HG03460 (cell line): ENCODE data around the gene MTHFS.
"Not testable (repeated sequence)": the region's sequence is repeated elsewhere in the genome, so short reads cannot be mapped to it uniquely, and the experiment has no call there.

Experiments
- ATAC-seq: cut with Tn5 transposase; IDR thresholded peaks from one replicate; pipeline ENCODE4 v1.9.1; 2021; ENCODE audit not compliant: unreplicated experiment

The MTHFS gene

GRCh38 chr15:79896634-79897379, at the start of gene MTHFS:
MTHFS (minus strand) TSS chr15:79897014; CDS start chr15:79896988, 26 bp downstream.
- ATAC-seq = peak; percentile 63

- no peak for ATAC-seq
These were observed 47.8 kb upstream of the MTHFS start for GRCh38 chr15:79944622-79945021.

DNA sequence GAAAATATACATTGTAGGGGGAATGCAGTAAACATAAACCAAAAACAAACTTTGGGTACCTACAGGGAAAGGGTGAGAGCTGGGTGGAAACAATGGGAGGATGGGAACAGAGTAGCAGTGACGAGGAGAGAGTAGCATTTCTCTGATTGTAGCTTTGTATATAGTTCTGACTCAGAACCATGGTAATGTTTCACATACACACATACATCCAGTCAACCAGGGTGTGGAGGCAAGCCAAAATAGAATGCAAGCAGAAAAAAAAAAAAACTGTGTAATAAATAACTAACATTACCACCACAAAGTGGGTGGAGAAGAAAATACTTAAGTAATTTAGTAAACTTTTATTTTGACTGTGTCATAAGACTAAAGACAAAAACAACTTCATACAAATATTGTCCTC, 47.0 kb upstream of the MTHFS start:
- peak; percentile 84 for ATAC-seq

DNA sequence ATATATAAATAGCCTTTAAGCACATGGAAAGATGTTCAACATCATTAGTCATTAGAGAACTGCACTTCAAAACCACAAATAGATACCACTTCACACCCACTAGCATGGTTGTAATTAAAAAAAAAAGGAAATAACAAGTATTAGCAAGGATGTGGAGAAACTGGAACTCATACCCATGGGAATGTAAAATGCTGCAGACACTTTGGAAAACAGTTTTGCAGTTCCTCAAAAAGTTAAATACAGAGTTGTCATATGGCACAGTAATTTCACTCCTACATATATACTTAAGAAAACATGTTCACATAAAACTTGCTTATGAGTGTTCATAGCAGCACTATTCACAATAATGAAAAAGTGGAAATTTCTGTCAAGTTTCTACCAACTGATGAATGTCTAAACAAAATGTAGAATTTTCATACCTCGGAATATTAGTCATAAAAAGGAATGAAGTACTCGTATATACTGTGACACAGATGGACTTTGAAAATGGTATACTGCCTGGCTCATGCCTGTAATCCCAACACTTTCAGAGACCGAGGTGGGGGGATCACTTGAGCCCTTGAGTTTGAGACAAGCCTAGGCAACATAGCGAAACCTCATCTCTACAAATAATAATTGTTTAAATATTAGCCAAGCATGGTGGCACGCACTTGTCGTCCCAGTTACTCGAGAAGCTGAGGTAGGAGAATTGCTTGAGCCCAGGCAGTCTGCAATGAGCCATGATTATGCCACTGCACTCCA, 46.1 kb upstream of the MTHFS start:
- no peak for ATAC-seq

GRCh38 chr15:79939399-79939798, 42.6 kb upstream of the MTHFS start:
- ATAC-seq = no peak

DNA sequence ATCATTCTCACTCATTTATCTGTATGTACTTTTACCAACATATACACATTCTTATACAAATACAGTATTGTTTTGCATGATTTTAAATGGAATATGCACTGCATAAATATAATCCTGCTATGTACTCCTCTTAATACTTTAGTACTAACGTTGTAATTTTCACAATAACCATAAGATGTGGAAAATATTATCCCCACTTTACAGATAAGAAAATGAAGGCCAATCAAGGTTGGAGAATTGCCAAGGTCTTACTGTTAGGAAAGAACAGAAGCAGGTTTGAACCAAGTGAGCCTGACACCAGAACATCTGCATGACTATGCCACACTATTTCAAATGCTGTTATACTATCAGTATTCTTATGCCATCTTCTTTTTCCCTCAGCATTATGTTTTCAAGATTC, 41.3 kb upstream of the MTHFS start:
- ATAC-seq = no peak

GRCh38 chr15:79935556-79936201, 38.9 kb upstream of the MTHFS start:
- ATAC-seq = not testable (repeated sequence)

- no peak for ATAC-seq
These were observed 36.4 kb upstream of the MTHFS start for GRCh38 chr15:79933231-79933630.

- no peak for ATAC-seq
These were observed 35.6 kb upstream of the MTHFS start for GRCh38 chr15:79932447-79932846.

DNA sequence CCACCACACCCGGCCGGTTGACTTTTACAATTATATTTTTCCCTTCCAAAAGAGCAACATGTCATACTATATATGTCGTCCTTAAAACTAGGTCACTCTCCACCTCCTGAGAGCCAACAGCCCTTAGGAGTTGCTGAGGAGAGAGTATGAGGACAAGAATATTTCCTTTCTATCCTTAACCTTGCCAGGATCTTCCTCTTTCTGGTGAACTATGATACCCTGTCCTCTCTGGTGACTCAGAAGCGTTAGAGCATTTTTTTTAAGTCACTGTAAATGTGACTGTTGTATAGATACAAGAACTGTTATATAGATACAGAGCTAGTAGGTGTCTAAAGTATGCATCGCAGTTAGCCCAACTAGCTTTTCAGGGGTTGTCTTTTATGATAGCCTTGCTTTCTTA, 33.7 kb upstream of the MTHFS start:
- ATAC-seq = no peak

GRCh38 chr15:79929412-79929811, 32.6 kb upstream of the MTHFS start:
- no peak for ATAC-seq

DNA sequence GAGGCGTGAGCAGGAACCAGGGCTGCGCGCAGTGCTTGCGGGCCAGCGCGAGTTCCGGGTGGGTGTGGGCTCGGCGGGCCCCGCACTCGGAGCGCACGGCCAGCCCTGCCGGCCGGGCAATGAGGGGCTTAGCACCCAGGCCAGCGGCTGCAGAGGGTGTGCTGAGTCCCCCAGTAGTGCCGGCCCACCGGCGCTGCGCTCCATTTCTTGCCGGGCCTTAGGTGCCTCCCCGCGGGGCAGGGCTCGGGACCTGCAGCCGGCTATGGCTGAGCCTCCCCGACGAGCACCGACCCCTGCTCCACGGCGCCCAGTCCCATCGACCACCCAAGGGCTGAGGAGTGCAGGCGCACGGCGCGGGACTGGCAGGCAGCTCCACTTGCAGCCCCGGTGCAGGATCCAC, 29.3 kb upstream of the MTHFS start:
- ATAC-seq = not testable (repeated sequence)

- no peak for ATAC-seq
These were observed 27.6 kb upstream of the MTHFS start for GRCh38 chr15:79924379-79924778.

- ATAC-seq = peak; percentile 97
These were observed 26.8 kb upstream of the MTHFS start for GRCh38 chr15:79923515-79924169.

DNA sequence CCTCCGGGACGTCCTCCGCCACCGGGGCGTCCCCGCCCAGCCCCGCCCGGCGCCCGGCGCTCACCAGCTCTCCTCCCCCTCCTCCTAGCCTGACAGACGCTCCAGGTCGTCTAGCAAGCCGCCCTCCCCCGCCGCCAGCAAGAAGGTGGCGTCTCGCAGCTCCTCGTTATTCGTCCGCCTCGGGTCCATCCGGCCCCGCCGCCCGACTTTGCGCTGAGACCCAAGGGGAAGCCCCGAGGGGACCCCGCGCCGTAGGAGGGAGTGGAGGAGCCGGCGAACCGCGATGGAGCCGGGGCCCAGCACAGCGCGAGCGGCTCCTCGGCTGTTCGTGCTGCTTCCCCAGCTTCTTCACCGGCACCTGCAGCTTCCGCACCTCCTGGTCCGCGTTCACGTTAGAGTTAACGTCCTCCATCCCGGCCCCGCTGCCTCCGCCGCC, 26.3 kb upstream of the MTHFS start:
- peak; percentile 35 for ATAC-seq

- ATAC-seq = no peak
These were observed 25.8 kb upstream of the MTHFS start for GRCh38 chr15:79922512-79923078.

DNA sequence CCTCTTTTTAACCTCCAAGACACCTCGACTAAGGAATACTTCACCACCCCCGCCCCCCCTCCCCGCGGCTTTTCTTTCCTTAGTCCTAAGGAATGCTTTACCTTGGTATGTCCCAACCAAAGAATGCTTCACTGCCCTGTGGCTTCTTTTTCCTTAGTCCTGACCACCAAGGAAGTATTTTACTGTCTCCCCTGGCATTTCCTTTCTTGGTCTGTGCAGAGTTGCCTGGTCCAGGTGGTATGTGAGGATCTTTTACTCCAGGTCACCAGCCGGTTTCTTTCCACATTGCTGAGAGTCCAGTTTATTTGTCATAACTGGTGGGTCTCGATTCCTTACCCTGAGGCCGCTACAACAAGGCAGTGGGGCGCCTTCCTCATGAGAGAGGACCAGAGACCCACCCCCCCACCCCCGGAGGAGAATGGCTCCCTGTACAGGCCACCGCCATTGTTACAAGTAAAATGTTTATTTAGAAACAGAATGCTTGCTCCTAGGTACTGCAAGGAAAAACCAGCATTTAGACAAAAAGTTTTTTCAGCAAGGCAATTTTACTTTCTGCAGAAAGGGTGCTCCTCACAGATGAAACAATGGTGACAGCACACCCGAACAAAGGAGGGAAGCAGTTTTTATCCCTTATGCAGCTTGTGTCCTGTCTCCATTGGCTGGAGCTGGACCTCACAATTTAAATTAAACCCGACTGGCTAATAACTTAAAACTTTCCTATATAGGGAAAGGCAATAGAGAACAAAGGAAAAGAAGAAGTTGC, 23.1 kb upstream of the MTHFS start:
- no peak for ATAC-seq

GRCh38 chr15:79919090-79919748, 22.4 kb upstream of the MTHFS start:
- ATAC-seq = no peak

DNA sequence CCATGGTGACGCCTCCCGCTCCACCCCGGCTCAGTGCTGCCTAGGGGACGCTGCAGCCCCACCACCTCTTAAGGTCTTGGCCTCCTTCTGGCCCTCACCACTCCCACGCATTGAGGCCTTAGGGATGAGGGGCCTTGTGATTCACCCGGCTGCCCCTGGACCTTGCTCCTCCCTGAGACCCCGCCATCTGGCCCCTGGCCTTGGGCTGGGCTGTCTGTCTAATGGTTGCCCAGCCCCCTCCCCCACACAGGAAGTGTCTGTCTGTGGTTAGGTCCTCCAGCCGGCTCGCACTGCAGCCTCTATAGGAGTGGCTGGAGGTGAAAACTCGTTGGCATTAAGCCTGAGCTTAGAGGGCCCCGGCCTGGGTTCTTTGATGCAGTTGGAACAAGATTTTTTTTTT, 21.5 kb upstream of the MTHFS start:
- no peak for ATAC-seq
